HuH-7 (cell line): ENCODE results near the gene ANKRD18B.
"Not testable (repeated sequence)": the region's sequence is repeated elsewhere in the genome, so short reads cannot be mapped to it uniquely, and the experiment has no call there.

Source experiments
- DNase-seq: peaks from one replicate; pipeline ENCODE4 v3.0.0; 2011; ENCODE audit warnings: low spot score

The ANKRD18B gene

DNA sequence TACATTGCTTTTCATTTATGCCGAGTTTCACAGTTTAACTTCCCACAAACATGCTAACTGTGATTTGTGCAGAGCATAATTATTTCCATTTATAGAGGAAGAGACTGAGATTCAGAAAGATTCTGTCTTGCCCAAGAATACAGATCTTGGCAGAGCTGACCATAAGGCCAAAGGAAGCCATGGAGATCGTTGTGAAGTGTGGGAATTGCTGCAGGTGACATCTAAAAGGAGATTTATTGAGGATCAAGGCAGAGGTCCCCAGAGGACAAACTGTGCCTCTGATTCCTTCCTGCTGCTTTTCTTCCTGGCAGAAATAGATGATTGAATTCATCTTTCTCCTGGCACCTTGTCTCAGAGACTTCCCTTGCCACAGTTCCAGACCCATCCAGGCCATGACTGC is 88.4 kb downstream of the ANKRD18B start:
- not testable (repeated sequence) for DNase-seq

DNA sequence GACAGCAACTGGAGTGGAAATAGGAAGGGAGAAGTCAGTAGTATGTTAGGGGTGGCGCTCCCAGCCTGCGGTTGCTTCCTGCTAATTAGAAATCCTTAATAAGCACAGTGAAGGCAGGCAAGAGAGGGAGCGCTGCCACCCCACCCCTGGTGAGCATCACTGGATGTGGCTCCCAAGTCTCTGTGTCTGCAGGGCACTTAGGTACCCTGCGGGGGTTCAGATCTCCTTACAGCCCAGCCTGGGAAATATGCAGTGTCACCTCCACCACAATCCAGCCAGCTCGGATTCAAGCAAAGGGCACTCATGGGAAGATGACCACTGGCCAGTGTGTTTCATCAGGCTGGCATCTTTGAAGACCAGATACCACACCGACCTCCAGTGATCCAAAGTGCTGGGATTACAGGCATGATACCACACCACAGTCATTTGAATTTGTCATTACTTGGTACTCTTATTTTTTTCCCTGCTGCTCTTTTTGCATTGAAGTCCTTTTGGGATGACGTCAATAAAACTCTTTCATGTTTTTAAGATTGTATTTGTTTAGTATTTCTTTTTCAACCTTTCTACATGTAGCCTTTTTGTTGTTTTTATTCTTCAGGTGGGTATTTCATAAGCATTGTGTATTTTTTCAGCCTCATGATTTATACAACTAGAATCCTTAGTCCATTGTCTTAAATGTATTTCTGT is 90.1 kb downstream of the ANKRD18B start:
- no peak for DNase-seq

DNA sequence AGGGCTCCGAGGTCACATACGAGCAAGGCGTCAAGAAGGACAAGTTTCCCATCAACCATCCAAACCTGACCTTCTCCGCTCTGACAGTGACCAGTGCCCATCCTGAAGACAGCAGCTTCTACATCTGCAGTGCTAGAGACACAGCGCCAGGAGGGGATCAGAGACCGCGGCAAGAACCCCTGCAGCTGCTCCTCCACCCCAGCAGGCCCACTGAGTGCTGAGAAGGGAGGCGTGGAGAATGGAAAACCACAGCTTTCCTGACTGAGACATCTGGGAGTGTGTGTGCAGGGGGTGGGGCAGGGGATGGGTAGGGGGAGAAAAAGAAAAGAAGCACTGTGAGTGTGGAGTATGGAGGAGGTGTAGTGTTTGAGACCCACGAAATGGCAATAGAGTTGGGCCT is 94.3 kb downstream of the ANKRD18B start:
- DNase-seq: not testable (repeated sequence)

DNA sequence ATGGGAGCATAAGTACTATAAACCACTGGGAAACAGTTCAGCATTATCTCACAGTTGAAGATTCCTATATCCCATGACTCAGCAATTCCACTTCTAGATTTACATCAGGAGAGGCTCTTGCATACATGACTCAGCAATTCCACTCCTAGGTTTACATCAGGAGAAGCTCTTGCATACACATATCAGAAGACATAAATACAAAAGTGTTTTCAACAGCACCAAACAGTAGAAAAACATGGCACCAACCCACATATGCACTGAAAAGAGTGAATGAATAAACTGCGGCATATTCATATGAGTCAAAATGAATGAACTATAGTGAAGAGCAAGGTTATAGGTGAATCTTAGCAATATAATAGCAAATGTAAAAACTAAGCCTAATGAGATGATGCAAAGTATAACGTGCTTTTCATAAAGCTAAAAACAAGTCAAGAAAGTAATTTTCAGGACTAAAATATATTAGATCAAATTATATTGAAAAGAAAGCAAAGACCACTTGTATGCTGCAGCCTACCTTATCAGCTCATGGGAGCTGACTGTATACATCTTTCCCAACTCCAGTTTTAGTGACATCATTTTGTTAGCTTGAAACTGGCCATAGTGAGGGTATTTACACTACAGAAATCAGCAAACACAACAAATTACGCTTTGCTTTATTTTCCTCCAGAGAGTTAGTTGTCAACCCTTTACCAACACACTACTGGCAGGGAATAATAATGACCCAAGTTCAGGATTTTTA is 95.8 kb downstream of the ANKRD18B start:
- DNase-seq: no peak

DNA sequence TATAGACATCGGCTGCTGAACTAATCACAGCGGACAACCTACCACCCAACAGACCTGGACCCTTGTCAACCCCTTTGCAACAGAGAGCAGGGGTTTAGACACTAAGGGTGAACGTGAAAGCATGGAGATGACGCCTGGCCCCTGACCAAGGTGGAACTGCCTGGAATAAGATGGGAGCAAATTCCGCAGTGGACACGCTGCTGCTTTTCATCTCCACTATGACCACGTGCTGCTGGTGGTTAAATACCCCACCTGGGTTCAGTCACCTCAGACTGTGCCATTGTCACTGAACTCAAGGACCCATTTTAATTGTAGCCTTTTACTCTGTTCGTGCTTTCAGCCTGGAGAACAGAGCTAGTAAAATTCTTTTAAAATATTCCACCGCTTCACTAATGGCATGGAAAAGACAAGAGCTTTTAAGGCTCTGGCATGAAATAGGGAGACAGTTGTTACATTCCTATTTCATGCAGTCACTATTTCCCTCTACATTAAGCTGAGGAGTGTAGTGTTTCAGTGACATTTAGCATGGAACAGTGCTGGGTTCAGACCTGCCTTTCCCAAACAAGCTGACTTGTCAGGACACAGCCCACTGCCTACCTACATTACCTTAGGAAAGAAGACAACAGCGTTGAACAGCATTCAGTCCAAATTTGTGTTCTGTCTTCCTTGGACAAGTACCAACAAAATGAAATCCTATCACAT is 96.8 kb downstream of the ANKRD18B start:
- DNase-seq: no peak
